ENCODE measurements around the gene EFEMP2. TPM values are rescaled to one million over a fixed set of nuclear protein-coding genes. Genes with fewer than 3 reads are reported as not detected.

The EFEMP2 gene
- total RNA-seq, 1 experiment from 2014 or later = 13.2 TPM

GRCh38 chr11:65860278-65861164, 12.1 kb downstream of the EFEMP2 start, which contains the start of gene MUS81:
MUS81 (plus strand) TSS chr11:65860433; CDS start chr11:65860754, 321 bp downstream.
- Histone ChIP-seq H3K36me3 (replicated peaks; ENCODE audit: control insufficient read depth, insufficient read depth, low read length) (peaks cover 40% of the 10 kb centered on the region), H3K4me3 (ENCODE audit: insufficient read depth, low read depth, low read length) (peak within 1 kb of the TSS; percentile 93)
- DNase-seq = peak; percentile 98

DNA sequence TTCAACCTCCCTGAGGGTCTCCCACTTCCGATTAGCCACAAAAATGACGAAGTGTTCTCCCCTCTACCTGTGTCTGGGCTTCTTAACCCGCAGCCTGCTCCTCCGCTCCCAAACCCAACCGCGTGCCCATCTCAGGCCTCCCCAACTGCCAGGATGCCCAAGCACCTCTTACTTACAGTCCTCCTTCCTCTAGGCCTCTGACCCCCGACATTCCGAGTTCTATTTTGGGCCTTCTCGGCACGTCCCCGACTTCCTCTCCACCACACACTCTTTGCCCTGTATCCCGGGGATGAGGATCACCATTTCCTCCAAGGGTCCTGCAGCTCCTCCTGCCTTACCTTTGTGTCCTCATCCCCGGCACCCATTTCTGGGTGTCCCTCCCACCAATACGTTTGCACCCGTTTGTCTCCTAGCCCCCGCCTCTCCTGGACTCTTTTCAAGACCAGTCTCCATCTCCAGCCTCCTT, 12.8 kb downstream of the EFEMP2 start:
- Histone ChIP-seq H3K27me3 (ENCODE audit: control insufficient read depth, insufficient read depth, low read length) (no peaks in the 10 kb centered on the region), H3K4me3 (ENCODE audit: insufficient read depth, low read depth, low read length) (peak overlapping the region; percentile 93), H3K36me3 (replicated peaks; ENCODE audit: control insufficient read depth, insufficient read depth, low read length) (peaks cover 39% of the 10 kb centered on the region)
- DNase-seq = no peak

More at GRCh38 chr11:65860278-65861164, 12.1 kb downstream of the EFEMP2 start, which contains the start of gene MUS81:
- H3K27me3 ChIP-seq (ENCODE audit: control insufficient read depth, insufficient read depth, low read length) = no peaks in the 10 kb centered on the region

DNA sequence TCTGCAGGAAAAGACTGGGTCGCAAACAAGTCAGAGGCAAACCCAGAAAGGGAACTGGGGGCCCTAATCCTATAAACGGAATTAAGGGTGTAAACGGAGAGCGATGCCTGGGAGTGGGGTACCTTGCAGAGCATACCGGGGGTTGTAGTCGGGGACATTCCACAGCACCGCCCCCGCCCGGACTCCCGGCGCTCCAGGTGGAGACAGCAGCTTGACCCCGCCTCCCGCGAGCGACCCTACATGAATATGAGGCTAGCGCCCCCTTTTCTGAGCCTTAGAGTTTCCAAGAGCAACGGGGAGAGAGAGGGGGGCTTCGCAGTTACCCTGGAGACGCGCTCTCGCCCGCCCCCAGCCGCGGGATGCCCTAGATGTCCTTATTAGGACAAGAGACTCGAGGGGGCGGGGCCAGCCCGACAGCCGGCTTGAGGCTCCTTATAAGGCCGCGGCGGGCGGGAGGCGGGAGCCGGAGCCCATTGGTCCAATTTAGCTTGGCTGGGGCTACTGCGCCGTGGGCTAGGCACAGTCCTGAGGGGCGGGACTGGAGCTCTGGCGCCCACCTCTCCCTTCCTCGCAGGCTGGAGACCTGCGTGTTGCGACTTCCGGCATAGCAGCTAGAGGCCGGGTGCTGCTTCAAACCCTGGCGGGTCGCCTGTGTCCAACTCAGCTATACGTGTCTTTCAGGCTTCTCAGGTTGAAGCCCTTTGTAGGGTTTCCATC, 13.3 kb downstream of the EFEMP2 start:
- Histone ChIP-seq H3K4me3 (ENCODE audit: insufficient read depth, low read depth, low read length) (peak overlapping the region; percentile 93), H3K36me3 (replicated peaks; ENCODE audit: control insufficient read depth, insufficient read depth, low read length) (peaks cover 40% of the 10 kb centered on the region), H3K27me3 (ENCODE audit: control insufficient read depth, insufficient read depth, low read length) (no peaks in the 10 kb centered on the region)
- peak; percentile 99 for DNase-seq

DNA sequence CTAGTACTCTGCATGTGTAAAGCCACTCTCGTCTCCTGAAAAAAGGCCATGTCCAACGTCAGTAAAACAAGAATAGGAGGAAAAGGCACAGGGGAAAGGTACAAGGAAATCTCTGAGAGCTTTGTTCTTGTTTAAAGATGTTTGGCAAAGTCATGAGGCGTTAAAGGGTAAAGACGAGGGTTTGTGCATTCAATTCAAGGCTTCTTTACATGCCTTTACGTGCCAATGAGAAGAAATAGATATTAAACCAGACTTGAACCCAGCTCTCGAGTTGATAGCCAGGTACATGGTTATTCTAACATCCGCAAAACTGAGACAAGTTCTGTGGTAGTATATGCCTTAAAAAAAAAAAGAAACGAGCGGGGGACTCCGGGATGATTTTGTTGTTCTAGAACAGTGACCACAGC, 13.9 kb downstream of the EFEMP2 start:
- peak overlapping the region; percentile 64 for H3K4me3 ChIP-seq (ENCODE audit: insufficient read depth, low read depth, low read length)
- H3K27me3 ChIP-seq (ENCODE audit: control insufficient read depth, insufficient read depth, low read length) = no peaks in the 10 kb centered on the region
- DNase-seq = no peak
- peaks cover 40% of the 10 kb centered on the region for H3K36me3 ChIP-seq (replicated peaks; ENCODE audit: control insufficient read depth, insufficient read depth, low read length)

DNA sequence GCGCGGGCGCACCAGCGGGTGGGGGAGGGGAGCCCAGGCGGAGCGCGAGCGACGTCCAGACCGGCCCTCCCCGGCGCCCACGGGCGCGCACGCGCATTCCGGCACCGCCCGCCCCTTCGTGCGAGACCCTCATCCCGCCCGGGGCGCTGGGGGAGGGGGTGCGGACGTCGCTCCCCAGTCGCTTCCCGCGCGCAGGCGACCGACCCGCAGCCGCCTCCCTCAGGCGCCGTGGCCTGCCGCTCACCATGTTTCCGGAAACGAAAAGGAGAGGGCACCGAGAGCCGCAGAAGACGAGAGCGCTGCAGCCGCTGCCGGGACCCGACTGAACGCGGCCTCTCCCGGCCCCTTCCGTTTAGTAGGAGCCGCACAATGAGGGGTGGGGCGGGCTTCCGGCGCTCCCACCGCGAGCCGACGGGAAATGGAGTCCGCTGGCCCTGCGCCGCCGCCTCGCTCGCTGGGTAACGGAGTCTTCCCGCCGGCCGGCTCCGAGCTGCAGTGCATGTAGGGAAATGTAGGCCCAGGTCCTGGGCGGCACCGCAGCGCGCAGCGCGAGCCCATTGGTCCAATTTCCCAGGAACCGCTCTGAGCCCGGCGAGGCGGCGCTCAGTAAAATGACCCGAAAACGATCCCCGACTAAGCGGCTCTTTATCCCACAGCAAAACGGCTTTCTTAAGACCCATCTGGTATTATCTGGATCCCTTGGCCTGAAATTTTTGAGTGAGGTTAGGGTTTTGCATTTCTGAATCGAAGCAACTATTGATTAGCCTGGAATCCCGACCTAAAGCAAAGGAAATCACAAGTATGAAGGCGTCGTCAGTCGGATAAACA, 14.5 kb downstream of the EFEMP2 start, which contains the start of gene CFL1:
TSS of gene CFL1 (minus strand) at position 328 of the 828 bp plus-strand sequence. CDS start at position 247, 81 bp downstream.
- peaks cover 40% of the 10 kb centered on the region for H3K36me3 ChIP-seq (replicated peaks; ENCODE audit: control insufficient read depth, insufficient read depth, low read length)
- peak; percentile 95 for DNase-seq
- no peaks in the 10 kb centered on the region for H3K27me3 ChIP-seq (ENCODE audit: control insufficient read depth, insufficient read depth, low read length)
- peak within 1 kb of the TSS; percentile 98 for H3K4me3 ChIP-seq (ENCODE audit: insufficient read depth, low read depth, low read length)

GRCh38 chr11:65857500-65857852, 15.1 kb downstream of the EFEMP2 start:
- peaks cover 39% of the 10 kb centered on the region for H3K36me3 ChIP-seq (replicated peaks; ENCODE audit: control insufficient read depth, insufficient read depth, low read length)
- DNase-seq = peak; percentile 79
- H3K27me3 ChIP-seq (ENCODE audit: control insufficient read depth, insufficient read depth, low read length) = no peaks in the 10 kb centered on the region
- peak overlapping the region; percentile 98 for H3K4me3 ChIP-seq (ENCODE audit: insufficient read depth, low read depth, low read length)

GRCh38 chr11:65856689-65857499, 15.7 kb downstream of the EFEMP2 start:
- peak overlapping the region; percentile 98 for H3K4me3 ChIP-seq (ENCODE audit: insufficient read depth, low read depth, low read length)
- peak; percentile 86 for DNase-seq
- no peaks in the 10 kb centered on the region for H3K27me3 ChIP-seq (ENCODE audit: control insufficient read depth, insufficient read depth, low read length)
- peaks cover 35% of the 10 kb centered on the region for H3K36me3 ChIP-seq (replicated peaks; ENCODE audit: control insufficient read depth, insufficient read depth, low read length)

- H3K4me3 ChIP-seq (ENCODE audit: insufficient read depth, low read depth, low read length) = no peak overlapping the region
- no peak for DNase-seq
- peaks cover 38% of the 10 kb centered on the region for H3K36me3 ChIP-seq (replicated peaks; ENCODE audit: control insufficient read depth, insufficient read depth, low read length)
- H3K27me3 ChIP-seq (ENCODE audit: control insufficient read depth, insufficient read depth, low read length) = no peaks in the 10 kb centered on the region
Measured at GRCh38 chr11:65855927-65856363, 16.7 kb downstream of the EFEMP2 start.

GRCh38 chr11:65854852-65855837, 17.5 kb downstream of the EFEMP2 start:
- H3K4me3 ChIP-seq (ENCODE audit: insufficient read depth, low read depth, low read length) = no peak overlapping the region
- H3K27me3 ChIP-seq (ENCODE audit: control insufficient read depth, insufficient read depth, low read length) = no peaks in the 10 kb centered on the region
- H3K36me3 ChIP-seq (replicated peaks; ENCODE audit: control insufficient read depth, insufficient read depth, low read length) = peaks cover 38% of the 10 kb centered on the region
- peak; percentile 26 for DNase-seq

GRCh38 chr11:65854161-65854592, 18.4 kb downstream of the EFEMP2 start:
- peaks cover 38% of the 10 kb centered on the region for H3K36me3 ChIP-seq (replicated peaks; ENCODE audit: control insufficient read depth, insufficient read depth, low read length)
- peak; percentile 20 for DNase-seq

GRCh38 chr11:65853246-65853979, 19.2 kb downstream of the EFEMP2 start:
- DNase-seq = peak; percentile 69
- H3K36me3 ChIP-seq (replicated peaks; ENCODE audit: control insufficient read depth, insufficient read depth, low read length) = peaks cover 38% of the 10 kb centered on the region

More at GRCh38 chr11:65854161-65854592, 18.4 kb downstream of the EFEMP2 start:
- Histone ChIP-seq H3K4me3 (ENCODE audit: insufficient read depth, low read depth, low read length) (no peak overlapping the region), H3K27me3 (ENCODE audit: control insufficient read depth, insufficient read depth, low read length) (no peaks in the 10 kb centered on the region; the same call in 1 of the 2 replicates)

More at GRCh38 chr11:65853246-65853979, 19.2 kb downstream of the EFEMP2 start:
- no peaks in the 10 kb centered on the region; the same call in 1 of the 2 replicates for H3K27me3 ChIP-seq (ENCODE audit: control insufficient read depth, insufficient read depth, low read length)
- H3K4me3 ChIP-seq (ENCODE audit: insufficient read depth, low read depth, low read length) = no peak overlapping the region

All from H7 (cell line).